Sigmoid colon (tissue), 4 donors: Measurements from ENCODE around the gene XYLT2.

Experiments used
- POLR2AphosphoS5 ChIP-seq, 4 donors: sonication (generic); formaldehyde crosslinking; IDR thresholded peaks; one replicate each; pipeline ENCODE4 v1.6.1; 2017; ENCODE audit warnings: antibody characterized with exemption in 4 of 4
- TF ChIP-seq, protein P1 (sequence below), 4 experiments: fragments of 450-650 bp in 3 of 4; fragments of 200-600 bp in 1 of 4; IDR thresholded peaks; one replicate each; pipeline ENCODE4 v1.5.1; 2016 to 2019; ENCODE audit warnings: antibody characterized with exemption in 4 of 4, mild to moderate bottlenecking in 3 of 4, moderate library complexity in 2 of 4

DNA sequence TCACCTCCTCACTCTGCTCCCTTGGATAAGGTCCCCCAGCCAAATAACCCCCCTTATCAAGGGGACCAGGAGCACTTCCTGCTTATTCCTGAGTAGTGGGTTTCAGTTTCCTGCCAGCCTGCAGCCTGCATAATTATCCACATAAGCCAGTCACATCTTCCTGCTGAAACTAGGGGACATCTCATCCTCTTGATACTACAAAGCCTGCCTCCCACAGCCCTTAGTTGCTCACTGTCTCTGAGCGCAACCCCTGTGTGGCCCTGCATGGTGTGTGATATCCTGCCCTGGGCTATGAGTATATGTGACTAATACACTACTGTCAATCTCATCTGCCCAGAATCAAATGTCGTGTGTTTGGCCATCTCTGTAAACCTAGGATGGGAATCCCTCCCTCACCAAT, 8.0 kb upstream of the XYLT2 start:
- TF ChIP-seq, protein P1, sequence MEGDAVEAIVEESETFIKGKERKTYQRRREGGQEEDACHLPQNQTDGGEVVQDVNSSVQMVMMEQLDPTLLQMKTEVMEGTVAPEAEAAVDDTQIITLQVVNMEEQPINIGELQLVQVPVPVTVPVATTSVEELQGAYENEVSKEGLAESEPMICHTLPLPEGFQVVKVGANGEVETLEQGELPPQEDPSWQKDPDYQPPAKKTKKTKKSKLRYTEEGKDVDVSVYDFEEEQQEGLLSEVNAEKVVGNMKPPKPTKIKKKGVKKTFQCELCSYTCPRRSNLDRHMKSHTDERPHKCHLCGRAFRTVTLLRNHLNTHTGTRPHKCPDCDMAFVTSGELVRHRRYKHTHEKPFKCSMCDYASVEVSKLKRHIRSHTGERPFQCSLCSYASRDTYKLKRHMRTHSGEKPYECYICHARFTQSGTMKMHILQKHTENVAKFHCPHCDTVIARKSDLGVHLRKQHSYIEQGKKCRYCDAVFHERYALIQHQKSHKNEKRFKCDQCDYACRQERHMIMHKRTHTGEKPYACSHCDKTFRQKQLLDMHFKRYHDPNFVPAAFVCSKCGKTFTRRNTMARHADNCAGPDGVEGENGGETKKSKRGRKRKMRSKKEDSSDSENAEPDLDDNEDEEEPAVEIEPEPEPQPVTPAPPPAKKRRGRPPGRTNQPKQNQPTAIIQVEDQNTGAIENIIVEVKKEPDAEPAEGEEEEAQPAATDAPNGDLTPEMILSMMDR (IDR thresholded peaks at IDR 0.05), result no peak
- no peak for TF ChIP-seq POLR2AphosphoS5 (IDR thresholded peaks at IDR 0.05)
